ENCODE data around the gene RIPK1. TPM values are rescaled to one million over a fixed set of nuclear protein-coding genes. Genes with fewer than 3 reads are reported as not detected.
"Not testable (repeated sequence)": the region's sequence is repeated elsewhere in the genome, so short reads cannot be mapped to it uniquely, and the experiment has no call there.

The RIPK1 gene
- 6.1 and 7.3 TPM in 2 replicates for total RNA-seq (2014; rRNA removed; shearing (Covaris generic))

DNA sequence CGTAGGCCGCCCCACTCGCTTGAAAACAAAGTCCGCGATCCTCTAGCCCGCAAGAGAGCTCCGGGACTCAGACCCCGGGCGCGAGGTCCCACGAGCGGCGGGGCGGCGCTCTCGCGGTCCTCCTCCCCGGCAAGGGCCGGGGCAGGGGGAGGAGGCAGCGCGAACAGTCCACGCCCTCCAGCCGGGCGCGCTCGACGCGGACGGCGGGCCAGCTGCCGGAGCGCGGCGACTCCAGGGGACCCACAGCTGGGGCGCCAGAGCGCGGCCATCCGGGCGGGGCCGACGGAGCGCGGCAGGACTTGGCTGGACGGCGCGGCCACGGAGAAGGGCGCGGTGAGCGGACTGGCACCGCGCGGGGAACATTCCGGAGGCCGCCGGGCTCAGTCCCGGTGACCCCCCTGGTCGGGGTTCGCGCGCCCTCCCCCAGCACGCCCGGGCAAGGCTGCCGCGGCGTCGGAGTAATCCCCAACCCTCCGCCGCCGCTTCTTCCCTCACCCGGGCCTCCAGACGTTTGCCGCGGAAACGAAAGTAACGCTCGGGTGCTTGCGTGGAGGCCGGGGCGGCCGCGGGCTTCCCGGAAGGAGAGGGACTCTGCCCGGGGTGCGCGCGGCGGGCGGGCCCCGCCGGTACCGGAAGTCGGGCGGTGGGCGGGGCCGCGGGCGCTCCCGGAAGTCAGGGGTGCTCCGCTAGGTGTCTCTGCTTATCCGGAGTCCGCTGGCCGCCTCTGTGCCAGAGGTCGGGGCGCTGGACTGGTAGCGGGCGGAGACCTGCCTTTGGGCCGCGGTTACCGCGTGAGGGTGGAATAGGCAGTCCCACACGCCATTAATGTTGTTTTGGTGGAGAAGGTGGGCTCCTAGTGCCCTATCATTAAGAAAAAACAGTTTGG lies at the start of gene RIPK1:
Gene RIPK1 (plus strand): TSS at position 166 of the 886 bp plus-strand sequence. CDS start 8,330 bp downstream, outside the sequence.
- Histone ChIP-seq H3K27me3 (no peaks in the 10 kb centered on the region), H3K36me3 (no peaks in the 10 kb centered on the region), H3K27ac (peak within 1 kb of the TSS; percentile 92), H3K4me3 (peak within 1 kb of the TSS; percentile 96), H3K9me3 (replicated peaks) (no peaks in the 10 kb centered on the region), H3K4me1 (no peaks in the 10 kb centered on the region)
- peak; percentile 83 to 88 for DNase-seq

DNA sequence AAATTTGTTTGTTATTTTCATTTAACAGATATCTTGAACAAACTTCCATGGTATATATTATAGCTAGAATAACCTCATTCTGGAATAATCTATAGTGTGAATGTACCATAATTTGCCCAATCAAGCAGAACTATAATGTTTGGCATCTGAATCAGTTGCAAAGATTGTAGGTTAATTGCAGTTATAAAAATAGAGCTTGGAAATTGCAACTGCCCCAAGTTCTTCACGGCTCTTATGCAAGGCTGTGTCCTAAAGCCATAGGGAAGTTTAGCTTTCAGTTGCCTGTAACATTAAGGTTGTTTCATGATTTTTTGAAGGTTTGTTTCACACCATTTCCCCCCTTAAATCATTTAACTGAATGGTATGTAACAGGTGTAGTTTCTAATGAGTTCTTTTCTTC lies 49.2 kb upstream of the RIPK1 start:
- Histone ChIP-seq H3K4me1 (no peaks in the 10 kb centered on the region; the same call in 1 of the 2 replicates), H3K27ac (no peak overlapping the region), H3K36me3 (no peaks in the 10 kb centered on the region), H3K9me3 (replicated peaks) (no peaks in the 10 kb centered on the region), H3K4me3 (no peak overlapping the region), H3K27me3 (no peaks in the 10 kb centered on the region)
- no peak for DNase-seq

DNA sequence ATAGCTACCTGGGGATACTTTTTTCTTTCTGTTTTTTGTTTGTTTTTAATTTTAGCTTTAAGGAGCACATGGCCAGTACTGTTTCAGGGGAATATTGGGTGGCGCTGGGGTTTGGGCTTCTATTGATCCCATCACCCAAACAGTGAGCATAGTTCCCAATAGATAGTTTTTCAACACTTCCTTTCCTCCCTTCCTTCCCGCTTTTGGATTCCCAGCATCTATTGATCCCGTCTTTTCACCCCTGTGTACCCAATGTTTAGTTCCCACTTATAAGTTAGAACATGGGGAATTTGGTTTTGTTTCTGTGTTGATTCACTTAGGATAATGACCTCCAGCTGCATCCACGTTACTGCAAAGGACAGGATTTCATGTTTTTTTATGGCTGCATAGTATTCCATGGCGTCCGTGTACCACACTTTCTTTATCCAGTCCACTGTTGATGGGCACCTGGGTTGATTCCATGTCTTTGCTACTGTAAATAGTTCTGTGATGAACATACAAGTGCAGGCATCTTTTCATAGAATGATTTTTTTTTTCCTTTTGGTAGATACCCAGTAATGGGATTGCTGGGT lies 48.5 kb upstream of the RIPK1 start:
- DNase-seq: no peak
- H3K4me3 ChIP-seq: no peak overlapping the region
- no peaks in the 10 kb centered on the region for H3K9me3 ChIP-seq (replicated peaks)
- H3K27me3 ChIP-seq: no peaks in the 10 kb centered on the region
- no peak overlapping the region for H3K27ac ChIP-seq
- no peaks in the 10 kb centered on the region for H3K36me3 ChIP-seq
- no peaks in the 10 kb centered on the region; the same call in 1 of the 2 replicates for H3K4me1 ChIP-seq

DNA sequence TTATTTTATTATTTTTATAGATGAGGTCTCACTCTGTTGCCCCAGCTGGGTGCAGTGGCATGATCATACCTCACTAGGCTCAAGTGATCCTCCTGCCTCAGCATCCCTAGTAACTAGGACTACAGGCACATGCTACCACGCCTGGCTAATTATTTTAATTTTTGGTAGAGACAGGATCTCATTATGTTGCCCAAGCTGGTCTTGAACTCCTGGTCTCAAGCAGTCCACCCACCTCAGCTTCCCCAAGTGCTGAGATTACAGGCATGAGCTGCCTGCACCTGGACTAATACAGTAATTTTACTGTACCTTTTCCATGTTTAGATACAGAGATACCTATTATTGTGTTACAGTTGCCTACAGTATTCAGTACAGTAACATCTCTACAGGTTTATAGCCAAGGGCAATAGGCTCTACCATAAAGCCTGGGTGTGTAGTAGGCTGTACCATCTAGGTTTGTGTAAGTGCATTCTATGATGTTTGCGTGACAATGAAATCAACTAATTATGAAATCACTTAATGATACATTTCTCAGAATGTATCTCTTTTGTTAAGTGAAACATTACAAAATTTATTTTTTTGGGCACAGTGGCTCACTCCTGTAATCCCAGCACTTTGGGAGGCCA lies 47.2 kb upstream of the RIPK1 start:
- not testable (repeated sequence) for H3K27me3 ChIP-seq; H3K9me3 ChIP-seq (replicated peaks); H3K4me1 ChIP-seq; H3K27ac ChIP-seq; H3K4me3 ChIP-seq; H3K36me3 ChIP-seq; DNase-seq

DNA sequence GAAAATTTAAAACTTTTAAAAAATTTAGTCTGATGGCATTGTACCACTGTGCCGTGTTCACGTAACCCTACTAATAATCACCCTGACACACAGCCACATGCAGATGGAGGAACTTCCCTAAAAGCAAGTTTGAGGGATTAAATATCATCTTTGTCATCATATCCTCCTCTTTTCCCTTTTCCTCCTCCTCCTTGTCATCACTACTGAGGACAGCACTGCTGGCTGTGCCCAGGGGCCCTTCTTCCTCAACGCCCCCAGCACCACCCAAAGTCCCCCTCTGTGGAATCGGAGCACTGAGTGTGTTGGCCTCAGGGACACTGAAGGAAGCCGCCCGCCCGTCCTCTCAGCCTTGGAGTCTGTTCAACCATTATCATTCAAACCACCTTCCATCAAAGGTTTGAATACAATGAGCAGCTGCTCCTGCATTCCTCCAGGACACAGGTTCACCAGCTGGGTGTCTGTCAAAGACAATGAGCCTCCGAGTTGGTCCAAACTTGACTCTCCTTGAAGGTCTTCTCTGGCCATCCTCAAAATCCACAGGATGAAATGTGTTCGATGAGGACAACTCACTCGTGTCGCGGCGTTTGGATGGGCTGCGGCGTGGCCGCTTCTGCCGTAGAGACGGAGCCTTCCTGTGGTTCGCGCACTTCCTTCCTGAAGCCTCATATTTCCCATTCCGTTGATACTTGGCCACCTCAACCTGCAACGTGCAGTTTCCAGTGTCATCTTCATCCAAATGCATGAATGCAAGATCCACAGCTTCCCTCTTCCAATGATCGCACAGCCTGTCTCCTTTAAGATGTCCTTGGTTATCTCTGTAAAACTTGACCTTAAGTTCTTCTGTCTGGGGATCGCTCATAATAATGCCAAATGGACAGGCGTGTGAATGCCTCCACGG lies 45.3 kb upstream of the RIPK1 start:
- no peaks in the 10 kb centered on the region; the same call in 1 of the 2 replicates for H3K4me1 ChIP-seq
- H3K27me3 ChIP-seq: no peaks in the 10 kb centered on the region
- no peaks in the 10 kb centered on the region for H3K9me3 ChIP-seq (replicated peaks)
- peak overlapping the region; percentile 49 for H3K4me3 ChIP-seq
- H3K27ac ChIP-seq: peak overlapping the region; percentile 38; the same call in 1 of the 2 replicates
- no peaks in the 10 kb centered on the region for H3K36me3 ChIP-seq
- peak in 1 of 2 experiments; percentile 15 for DNase-seq

DNA sequence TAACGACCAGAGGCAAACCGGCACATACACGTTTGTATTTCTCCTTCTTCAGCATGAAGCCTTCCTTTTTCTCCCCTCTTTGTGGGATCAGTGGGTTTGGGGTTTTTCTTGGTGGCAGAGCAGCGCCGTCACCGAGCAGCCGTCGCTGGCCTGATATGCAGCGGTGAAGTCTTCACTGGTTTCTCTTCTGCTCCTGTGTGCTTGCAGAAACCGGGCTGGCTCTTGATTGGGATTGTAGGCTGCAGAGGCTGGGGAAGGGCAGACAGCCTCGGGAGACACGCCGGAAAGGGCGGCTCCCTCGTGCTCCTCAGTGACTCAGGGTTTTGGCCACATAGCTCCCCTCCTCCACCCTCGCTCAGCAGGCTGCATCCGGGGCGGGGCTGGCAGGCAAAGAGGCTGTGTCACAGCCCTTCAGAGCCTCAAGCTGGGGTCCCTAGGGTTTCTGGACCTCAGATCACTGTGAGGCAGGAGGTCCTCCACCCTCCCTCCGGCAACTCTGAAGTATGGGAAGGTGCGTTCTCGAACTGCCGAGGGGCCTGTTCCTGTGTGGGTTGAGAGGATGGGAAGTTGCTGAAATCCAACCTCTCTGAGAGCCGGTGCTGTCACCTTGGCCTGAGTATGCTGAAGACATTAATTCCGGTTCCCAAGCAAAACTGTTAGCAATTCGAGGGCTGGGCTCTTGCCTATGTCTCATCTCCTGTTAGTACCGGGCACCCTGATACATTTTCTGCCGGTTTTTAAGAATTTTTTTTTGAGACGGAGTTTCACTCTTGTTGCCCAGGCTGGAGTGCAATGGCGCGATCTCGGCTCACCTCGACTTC lies 44.4 kb upstream of the RIPK1 start:
- H3K27ac ChIP-seq: peak overlapping the region; percentile 38
- peak; percentile 74 to 77 for DNase-seq
- no peaks in the 10 kb centered on the region for H3K36me3 ChIP-seq

DNA sequence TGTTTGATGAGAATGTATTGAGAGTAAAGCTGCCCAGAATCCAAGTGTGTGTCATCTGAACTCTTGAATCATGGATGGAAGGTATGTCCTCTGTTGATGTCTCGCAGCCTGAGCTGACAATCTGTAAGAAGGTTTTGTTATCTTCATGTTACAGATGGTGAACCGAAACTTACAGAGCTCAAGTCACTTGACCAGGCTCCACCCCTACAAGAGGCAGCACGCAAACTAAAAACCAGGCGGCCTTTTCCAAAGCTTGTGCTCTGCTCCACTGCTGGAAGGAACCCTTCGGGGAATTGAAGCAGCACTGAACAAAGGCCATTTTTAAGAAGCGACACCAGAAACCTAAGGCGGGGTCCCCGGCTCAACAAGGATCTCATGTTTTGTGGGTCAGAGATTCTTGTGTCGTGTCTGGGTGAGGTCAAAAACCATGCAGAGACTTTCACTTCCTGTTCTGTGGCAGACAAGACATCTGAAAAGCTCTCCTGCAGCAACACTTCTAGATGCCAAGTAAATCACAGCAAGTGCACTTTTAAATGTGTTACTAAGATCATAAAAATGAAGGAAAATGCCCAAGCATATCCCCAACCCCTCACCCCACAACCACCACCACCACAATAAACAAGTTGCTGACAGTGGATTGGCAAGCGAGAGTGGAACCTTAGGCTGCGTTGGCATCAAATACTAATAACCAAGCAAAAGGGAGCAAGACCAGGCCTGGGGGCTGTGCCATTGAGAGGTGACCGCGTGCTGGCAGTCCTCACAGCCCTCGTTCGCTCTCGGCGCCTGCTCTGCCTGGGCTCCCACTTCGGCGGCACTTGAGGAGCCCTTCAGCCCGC lies 41.3 kb upstream of the RIPK1 start:
- Histone ChIP-seq H3K27ac (no peak overlapping the region), H3K9me3 (replicated peaks) (no peaks in the 10 kb centered on the region), H3K27me3 (no peaks in the 10 kb centered on the region), H3K4me3 (no peak overlapping the region), H3K36me3 (no peaks in the 10 kb centered on the region), H3K4me1 (no peaks in the 10 kb centered on the region; the same call in 1 of the 2 replicates)
- no peak for DNase-seq

More for the DNA sequence above, 44.4 kb upstream of the RIPK1 start:
- Histone ChIP-seq H3K4me3 (peak overlapping the region; percentile 49), H3K4me1 (no peaks in the 10 kb centered on the region; the same call in 1 of the 2 replicates), H3K9me3 (replicated peaks) (no peaks in the 10 kb centered on the region), H3K27me3 (no peaks in the 10 kb centered on the region)

DNA sequence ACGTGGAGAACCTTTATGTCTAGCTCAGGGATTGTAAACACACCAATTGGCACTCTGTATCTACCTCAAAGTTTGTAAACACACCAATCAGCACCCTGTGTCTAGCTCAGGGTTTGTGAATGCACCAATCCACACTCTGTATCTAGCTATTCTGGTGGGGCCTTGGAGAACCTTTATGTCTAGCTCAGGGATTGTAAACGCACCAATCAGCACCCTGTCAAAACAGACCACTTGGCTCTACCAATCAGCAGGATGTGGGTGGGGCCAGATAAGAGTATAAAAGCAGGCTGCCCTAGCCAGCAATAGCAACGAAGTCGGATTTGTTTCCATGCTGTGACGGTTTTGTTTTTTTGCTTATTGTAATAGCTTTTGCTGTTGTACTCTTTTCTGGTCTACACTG lies 40.1 kb upstream of the RIPK1 start:
- H3K27me3 ChIP-seq; H3K9me3 ChIP-seq (replicated peaks); H3K4me3 ChIP-seq; H3K36me3 ChIP-seq; DNase-seq; H3K27ac ChIP-seq; H3K4me1 ChIP-seq: not testable (repeated sequence)

DNA sequence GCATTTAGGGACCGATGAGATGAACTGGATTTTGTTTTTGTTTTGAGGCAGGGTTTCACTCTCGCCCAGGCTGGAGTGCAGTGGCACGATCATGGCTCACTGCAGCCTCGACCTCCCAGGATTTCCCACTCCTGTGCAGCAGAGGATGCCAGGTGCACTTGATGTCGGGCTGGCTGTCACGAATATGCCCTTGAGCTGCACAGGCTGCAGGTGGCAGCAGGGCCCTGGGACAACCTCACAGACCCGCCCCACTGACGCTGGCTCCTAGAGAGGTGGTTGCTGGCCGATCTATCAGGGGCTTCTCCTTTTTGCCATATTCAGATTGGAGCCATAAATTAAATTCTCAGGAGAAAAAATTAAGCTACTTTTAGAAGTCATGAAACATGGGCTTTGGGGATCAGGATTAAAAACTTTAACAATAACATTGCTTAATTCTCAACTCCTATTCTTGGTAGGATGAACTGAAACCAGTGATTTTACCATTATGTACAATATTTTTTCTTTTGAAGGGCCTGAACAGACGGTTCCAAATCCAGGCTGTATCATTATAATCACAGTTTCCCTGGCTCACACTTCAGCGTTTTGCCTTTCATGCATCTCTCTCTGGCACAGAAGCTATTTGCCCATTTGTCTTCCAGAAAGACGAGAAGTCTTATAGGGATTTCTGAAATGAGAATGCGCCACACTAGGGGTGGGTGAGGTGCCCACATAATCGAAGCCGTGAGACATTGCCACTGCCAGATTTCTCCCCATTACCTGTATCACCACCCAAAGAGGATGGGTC lies 36.2 kb upstream of the RIPK1 start:
- no peak for DNase-seq
- Histone ChIP-seq H3K4me1 (no peaks in the 10 kb centered on the region), H3K27ac (no peak overlapping the region), H3K27me3 (no peaks in the 10 kb centered on the region), H3K4me3 (no peak overlapping the region), H3K9me3 (replicated peaks) (no peaks in the 10 kb centered on the region), H3K36me3 (no peaks in the 10 kb centered on the region)

DNA sequence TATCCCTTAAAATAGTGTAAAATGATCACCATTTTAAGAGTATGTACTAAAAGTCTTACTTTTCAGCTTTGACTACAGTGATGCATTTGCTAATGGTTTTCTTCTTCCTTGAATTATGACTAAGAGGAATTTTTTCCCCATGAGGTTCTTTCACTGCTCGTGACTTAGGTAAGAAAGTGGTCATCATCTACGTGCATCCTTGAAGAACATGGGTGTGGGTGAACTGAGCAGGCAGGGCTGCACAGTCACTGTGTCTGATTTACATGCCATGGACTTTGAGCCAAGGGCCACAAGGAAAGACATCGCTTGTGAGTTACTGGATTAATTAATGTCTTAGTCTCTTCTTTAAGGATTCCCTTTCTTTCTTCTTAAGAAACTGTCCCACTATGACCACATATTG lies 35.3 kb upstream of the RIPK1 start:
- no peak for DNase-seq

DNA sequence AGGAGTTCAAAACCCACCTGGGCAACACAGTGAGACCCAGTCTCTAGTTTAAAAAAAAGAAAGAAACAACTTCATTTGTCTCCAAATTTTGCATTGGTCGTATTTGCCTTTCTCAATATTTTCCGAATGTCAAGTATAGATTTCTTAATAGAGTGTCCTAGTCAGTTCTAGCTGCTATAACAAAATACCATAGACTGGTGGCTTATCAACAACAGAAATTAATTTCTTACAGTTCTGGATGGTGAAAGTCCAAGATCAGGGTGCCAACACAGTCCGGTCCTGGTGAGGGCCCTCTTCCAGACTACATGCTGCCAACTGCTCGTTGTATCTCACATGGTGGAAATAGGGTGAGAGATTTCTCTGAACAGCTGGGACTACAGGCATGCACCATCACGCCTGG lies 34.6 kb upstream of the RIPK1 start:
- H3K4me3 ChIP-seq: no peak overlapping the region
- no peaks in the 10 kb centered on the region for H3K9me3 ChIP-seq (replicated peaks)

More for the DNA sequence above, 35.3 kb upstream of the RIPK1 start:
- Histone ChIP-seq H3K27ac (no peak overlapping the region), H3K4me3 (no peak overlapping the region), H3K9me3 (replicated peaks) (no peaks in the 10 kb centered on the region), H3K36me3 (no peaks in the 10 kb centered on the region), H3K27me3 (no peaks in the 10 kb centered on the region), H3K4me1 (no peaks in the 10 kb centered on the region)

DNA sequence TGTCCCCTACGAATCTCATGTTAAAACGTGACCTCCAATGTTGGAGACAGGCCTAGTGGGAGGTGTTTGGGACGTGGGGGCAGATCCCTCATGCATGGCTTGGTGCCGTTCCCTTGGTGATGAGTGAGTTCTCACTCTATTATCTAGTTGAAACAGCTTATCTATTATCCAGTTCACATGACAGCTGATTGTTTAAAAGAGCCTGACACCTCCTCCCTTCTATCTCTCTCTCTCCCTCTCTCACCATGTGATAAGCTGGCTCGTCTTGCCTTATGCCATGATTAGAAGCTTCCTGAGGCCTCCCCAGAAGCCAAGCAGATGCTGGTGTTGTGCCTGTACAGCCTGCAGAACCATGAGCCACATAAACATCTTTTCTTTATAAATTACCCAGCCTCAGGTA lies 32.9 kb upstream of the RIPK1 start:
- no peaks in the 10 kb centered on the region for H3K9me3 ChIP-seq (replicated peaks)
- no peaks in the 10 kb centered on the region for H3K27me3 ChIP-seq
- no peaks in the 10 kb centered on the region for H3K36me3 ChIP-seq
- DNase-seq: no peak
- H3K4me1 ChIP-seq: peaks cover 2% of the 10 kb centered on the region; the same call in 1 of the 2 replicates
- no peak overlapping the region for H3K27ac ChIP-seq
- H3K4me3 ChIP-seq: no peak overlapping the region

More for the DNA sequence above, 34.6 kb upstream of the RIPK1 start:
- H3K36me3 ChIP-seq: no peaks in the 10 kb centered on the region
- DNase-seq: no peak
- H3K27me3 ChIP-seq: no peaks in the 10 kb centered on the region
- no peak overlapping the region for H3K27ac ChIP-seq
- H3K4me1 ChIP-seq: no peaks in the 10 kb centered on the region

Measured in SJCRH30 (cell line).